CD4-positive, alpha-beta T cell treated with Interleukin-6 for 4 hours (primary cell): Measurements from ENCODE around the gene CTNNBIP1.

Experiments used
- DNase-seq: peaks from one replicate; pipeline ENCODE4 v3.0.0-alpha.2; 2020; ENCODE audit warnings: mixed read lengths

Gene CTNNBIP1

GRCh38 chr1:9903801-9904527 is 6.1 kb downstream of the CTNNBIP1 start:
- DNase-seq, result no peak

- DNase-seq, result no peak
These were observed 8.0 kb downstream of the CTNNBIP1 start for GRCh38 chr1:9902060-9902452.

- no peak for DNase-seq
These were observed 8.7 kb downstream of the CTNNBIP1 start for GRCh38 chr1:9901148-9902059.

DNA sequence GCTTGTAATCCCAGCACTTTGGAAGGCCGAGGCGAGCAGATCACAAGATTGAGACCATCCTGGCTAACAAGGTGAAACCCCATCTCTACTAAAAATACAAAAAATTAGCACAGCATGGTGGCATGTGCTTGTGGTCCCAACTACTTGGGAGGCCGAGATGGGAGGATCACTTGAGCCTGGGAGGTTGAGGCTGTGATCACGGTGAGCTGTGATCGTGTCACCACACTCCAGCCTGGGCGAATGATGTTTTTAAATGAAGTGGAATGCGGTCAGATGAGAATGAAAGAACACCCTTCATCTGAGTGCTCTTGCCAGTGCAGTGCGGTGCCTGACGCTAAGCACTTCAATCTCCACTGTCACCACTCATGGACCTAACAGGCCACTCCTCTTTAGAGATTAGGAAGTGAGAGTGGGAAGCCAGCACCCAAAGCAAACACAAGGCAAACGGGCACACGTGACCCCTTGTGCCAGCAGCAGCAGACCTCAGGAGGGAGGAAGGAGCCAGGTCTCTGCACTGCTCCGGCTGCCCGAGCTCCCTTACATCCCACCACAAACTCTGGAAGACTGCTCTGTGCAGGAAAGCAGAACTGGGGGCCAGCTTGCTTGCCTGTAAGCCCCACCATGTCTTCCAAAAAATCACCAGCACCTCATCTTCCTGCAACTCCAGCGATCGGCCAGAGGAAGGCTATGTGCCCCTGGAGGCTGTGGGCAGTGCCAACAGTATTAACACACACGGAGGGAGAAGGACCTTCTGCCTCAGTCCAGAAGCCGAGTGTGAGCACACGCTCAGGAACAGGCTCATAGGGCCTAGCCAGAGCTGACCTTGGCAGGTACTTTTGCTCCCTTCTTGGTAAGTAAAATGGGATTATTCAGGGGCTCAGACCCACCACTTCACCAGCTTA is 9.7 kb downstream of the CTNNBIP1 start:
- DNase-seq, result peak; percentile 7

DNA sequence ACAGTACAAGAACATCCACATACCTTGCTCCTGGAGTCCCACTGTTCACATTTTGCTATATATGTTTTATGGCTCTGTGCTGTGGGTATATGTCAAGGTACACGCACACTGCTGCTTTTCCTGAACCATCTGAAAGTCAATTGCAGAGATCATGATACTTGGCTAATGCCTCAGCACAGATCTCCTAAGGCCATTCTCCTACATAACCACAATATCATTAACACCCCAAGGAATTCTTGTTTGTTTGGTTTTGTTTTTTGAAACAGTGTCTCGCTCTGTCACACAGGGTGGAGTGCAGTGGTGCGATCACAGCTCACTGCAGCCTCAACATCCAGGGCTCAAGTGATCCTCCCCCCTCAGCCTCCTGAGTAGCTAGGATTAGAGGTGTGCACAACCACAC is 16.0 kb downstream of the CTNNBIP1 start:
- DNase-seq, result no peak

DNA sequence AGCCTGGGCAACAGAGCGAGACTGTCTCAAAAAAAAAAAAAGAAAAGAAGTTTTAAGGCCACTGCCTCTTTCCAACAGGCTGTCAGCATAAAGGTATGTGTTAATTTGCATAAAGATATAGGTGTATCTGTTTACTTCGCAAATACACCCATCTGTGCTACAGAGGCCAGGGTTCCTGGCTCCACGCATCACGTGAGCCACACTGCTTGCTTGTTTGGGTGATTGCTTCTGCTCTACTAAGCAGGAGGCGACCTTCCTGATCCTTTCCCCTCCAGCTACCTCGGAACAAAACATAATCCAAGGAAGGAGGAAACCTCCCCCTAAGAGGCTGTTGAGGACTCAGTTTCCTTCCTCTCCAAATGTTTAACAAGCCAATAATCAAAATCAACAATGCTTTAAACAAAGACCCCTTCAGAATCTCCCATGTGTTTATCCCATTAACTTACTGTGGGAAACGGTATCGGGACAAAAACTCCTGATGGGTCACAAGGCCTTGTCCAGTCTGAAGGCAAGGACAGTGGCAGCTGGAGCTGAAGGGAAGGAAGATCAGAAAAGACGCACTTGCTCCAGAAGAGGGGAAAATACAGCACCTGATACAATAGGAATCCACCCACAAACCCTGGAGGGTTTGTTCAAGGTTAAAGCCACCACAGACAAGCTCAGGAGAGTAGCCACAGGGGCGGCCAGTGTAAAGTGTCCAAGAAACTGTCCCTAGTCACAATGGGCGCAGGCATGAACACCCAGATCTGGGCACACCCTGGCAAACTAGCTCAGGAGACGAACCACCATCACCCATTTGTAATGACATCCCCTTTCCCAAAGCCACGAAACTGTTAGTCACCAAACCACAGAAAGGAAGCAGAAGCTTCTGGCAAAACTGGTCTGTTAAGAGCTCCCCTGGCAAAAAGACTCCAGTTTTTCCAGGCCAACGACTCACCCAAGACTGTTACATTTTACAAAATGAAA is 17.2 kb downstream of the CTNNBIP1 start:
- DNase-seq, result no peak

GRCh38 chr1:9891207-9891606 is 18.9 kb downstream of the CTNNBIP1 start:
- no peak for DNase-seq

- DNase-seq, result no peak
These were observed 19.8 kb downstream of the CTNNBIP1 start for GRCh38 chr1:9890224-9890731.

GRCh38 chr1:9889411-9889810 is 20.7 kb downstream of the CTNNBIP1 start:
- no peak for DNase-seq

DNA sequence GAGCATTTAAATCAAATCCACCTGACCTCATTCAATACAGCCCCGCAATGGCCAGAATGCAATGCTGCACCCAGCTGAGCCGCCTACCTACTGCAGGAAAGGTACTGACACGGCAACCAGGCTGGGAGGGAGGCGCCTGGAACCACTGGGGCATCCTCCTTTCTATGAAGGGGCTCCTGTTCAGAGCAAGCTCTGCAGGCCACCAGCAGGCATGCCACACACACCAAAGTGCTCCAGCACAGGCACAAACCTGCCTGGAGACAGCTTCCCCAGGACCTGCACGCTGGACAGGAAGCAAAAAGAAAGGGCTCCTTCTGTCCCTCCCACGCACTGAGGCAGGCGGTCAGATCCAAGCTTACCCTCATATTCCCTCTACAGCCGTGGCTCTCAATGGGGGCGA is 21.2 kb downstream of the CTNNBIP1 start:
- no peak for DNase-seq

- no peak for DNase-seq
These were observed 23.0 kb downstream of the CTNNBIP1 start for GRCh38 chr1:9887070-9887469.

GRCh38 chr1:9886092-9886742 is 23.9 kb downstream of the CTNNBIP1 start:
- DNase-seq, result no peak

DNA sequence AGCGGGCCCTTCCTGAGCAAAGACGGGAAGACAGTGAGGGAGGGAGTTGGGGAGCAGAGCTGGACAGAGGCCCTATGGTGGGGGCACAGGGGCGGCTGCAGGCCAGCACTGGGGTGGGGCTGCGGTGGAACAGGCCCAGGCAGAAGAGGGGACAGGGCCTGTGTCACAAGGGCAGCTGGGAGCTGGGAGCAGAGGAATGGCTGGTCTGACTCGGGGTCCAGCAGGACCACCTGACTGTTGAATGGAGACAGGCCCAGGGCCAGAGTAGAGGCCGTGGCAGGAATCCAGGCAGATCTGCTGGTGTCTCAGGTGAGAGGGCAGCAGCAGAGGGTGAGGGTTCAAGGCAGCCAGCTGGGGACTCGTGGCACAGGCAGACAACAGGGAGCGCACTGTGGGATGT is 25.3 kb downstream of the CTNNBIP1 start:
- DNase-seq, result no peak

DNA sequence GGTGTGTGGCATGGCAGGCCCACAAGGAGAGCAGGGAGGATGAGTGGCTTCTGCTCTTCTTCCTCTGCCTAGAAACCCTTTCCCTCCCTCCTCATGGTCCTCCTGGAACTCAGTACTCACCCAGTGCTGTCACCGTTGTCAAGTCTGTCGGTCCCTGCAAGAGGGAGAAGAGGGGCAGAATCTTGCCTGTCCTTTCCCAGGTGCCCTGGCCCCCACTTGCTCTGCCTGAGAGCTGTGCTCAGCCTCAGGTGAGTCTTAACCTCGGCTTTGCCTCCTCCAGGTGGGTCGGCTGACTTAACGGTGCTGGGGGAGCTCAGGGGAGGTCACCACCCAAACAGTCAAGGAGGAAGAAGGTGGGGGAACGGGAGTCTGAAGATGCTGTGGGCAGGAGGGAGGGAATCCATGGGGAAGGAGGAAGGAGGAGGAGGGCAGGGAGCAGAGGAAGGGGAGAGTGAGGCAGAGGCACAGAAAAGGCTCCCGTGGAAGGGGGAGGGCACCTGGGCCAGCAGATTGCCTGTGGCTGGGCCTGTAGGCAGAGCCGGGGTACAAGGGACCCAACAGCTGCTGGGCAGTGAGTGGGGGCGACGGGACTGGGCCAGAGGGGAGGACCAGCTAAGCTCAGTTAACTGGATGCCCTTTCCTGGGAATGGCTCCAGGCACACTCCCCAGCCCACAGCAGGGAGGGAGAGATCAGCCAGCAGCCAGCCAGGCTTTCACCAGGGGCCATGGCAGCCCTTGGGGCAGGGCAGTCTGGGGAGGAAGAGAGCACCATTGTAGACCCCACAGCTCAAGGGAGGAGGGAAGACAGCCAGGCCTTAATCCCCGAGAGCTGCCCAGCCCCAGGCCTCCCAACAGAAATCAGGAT is 26.3 kb downstream of the CTNNBIP1 start:
- DNase-seq, result no peak

DNA sequence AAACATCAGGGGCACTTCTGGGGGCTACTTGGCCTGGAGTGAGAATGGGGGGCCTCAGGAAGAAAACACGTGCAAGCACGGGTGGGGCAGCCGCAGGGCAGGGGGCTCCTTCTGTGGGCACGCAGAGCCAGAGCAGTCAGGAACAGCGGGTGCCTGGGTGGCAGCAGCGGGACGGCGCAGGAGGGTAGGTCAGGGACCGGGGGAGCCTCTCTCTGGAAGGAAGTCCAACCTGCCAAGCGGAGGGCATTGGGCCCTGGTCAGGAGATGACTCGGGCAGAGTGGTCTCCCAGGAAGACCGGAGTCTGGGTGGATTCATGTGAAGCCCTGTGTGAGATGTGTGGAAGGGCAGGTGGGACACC is 27.1 kb downstream of the CTNNBIP1 start:
- no peak for DNase-seq

GRCh38 chr1:9882296-9882944 is 27.6 kb downstream of the CTNNBIP1 start:
- DNase-seq, result no peak

DNA sequence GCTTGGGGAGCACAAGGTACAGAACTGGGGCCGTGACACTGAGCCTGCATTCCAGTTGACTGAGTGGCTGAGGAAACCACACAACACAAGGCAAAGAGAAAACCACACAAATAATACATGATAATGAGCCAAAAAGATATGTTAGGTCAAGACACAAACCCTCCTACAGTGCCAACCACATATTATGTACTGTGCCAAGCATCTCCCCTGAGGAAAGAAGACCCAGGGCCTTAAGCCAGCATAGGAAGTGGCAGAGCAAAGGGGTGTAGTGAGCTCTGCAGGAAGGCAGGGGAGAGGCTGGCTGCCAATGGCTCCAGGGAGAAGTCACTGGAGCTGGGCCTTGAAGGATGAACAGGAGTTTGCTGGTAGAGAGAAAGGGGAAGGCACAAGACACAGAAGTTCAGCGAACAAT is 28.2 kb downstream of the CTNNBIP1 start:
- DNase-seq, result no peak

DNA sequence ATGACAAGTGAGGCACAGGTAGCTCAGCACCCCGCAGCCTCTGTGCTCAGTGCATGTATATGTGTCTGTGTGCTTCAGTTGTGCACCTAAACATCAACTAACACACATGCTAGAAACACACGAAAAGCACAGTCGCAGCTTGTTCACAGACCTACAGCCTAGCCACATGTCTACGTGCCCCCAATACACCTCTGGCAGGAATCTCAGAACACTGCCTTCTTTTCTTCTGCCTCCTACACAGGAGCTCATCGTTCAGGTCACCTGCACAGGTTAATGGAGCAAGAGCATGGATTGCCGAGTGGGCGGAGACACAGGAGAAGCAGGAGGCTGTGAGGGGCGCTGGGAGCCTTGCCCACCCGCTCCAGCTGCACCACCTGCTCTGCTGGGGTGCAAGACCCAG is 31.7 kb downstream of the CTNNBIP1 start:
- no peak for DNase-seq

DNA sequence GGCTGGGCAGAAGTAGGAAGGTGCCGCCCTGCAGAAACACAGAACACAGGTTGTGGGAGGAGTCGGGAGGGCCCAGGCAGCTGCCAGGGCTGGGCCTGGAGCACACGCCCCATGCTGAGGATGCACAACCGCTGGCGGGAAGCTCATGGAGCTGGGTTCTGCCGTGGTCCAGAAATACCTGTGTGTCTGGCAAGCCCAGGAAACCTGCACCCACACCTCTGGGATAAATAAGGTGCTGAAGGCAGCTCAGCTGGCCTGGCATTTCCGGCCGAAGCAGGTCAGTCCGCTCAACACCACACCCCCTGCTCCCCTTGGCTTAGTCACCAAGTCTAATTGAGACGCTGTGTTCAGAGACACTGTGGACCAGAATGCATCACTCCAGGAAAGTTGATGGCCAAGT is 32.1 kb downstream of the CTNNBIP1 start:
- DNase-seq, result no peak

GRCh38 chr1:9875636-9876000 is 34.5 kb downstream of the CTNNBIP1 start:
- no peak for DNase-seq
